Measurements from ENCODE around the gene TMUB1. TPM values are rescaled to one million over a fixed set of nuclear protein-coding genes. Genes with fewer than 3 reads are reported as not detected.

Gene TMUB1
- total RNA-seq, 1 experiment from 2014 or later = 68.1 TPM

DNA sequence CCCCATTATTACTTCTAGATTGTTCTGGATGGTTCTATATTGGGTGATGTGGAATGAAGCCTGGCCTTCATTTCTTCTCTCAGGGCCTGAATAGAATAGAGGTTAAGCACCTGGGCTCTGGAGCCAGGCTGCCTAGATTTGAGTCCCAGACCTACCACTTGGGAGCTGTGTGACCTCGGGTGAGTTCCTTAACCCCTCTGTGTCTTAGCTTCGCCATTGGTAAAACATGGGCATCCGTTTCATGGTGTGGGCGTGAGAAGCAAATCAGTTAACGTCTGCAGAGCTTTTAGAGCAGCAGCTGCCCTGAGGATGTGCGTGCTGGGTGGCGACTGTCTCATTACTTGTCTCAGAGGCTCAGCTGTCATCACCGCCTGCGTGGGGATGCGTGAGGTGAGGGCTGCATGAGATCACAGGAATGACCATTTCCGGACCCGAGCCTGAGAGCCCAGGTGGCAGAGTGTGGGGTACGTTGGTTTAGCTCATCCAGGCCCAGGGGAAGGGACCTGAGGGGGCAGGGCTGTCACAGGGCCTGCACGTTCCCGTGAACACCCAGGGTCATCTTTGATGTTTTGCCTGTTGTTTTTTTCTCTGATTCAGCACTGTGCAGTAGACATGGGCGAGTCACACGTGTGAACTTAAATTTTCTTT, 12.7 kb upstream of the TMUB1 start:
- TF ChIP-seq, protein P1, sequence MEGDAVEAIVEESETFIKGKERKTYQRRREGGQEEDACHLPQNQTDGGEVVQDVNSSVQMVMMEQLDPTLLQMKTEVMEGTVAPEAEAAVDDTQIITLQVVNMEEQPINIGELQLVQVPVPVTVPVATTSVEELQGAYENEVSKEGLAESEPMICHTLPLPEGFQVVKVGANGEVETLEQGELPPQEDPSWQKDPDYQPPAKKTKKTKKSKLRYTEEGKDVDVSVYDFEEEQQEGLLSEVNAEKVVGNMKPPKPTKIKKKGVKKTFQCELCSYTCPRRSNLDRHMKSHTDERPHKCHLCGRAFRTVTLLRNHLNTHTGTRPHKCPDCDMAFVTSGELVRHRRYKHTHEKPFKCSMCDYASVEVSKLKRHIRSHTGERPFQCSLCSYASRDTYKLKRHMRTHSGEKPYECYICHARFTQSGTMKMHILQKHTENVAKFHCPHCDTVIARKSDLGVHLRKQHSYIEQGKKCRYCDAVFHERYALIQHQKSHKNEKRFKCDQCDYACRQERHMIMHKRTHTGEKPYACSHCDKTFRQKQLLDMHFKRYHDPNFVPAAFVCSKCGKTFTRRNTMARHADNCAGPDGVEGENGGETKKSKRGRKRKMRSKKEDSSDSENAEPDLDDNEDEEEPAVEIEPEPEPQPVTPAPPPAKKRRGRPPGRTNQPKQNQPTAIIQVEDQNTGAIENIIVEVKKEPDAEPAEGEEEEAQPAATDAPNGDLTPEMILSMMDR (IDR thresholded peaks at IDR 0.05; ENCODE audit: insufficient read depth in 1 of 2, low read depth in 1 of 2, low read length in 1 of 2, severe bottlenecking in 1 of 2, unreplicated experiment in 1 of 2) = no peak
- Histone ChIP-seq H3K4me1 (0 out of 2 replicates have a peak, but pooled peaks cover 3% of the 10 kb centered on the region), H3K27me3 (replicated peaks; ENCODE audit: control insufficient read depth, insufficient read depth, low read length) (no peaks in the 10 kb centered on the region), H3K9me3 (no peaks in the 10 kb centered on the region), H3K4me3 (ENCODE audit: low read depth, low read length) (no peak overlapping the region), H3K36me3 (ENCODE audit: control insufficient read depth, insufficient read depth, low read length) (peaks cover 1% of the 10 kb centered on the region)
- DNase-seq = no peak
- H3K4me3 Mint-ChIP-seq (ENCODE audit: unreplicated experiment) = no peak overlapping the region
- no TSS peak for BruUV-seq (replicated peaks)
- ChIA-PET CTCF (no interaction called here), POLR2A (no interaction called here)
- intact Hi-C loops (cut with micrococcal nuclease; ENCODE audit: unreplicated experiment) = no loop called here
- peaks cover 6% of the 10 kb centered on the region for H3K4me1 Mint-ChIP-seq (ENCODE audit: low read depth, unreplicated experiment)
- H3K27ac Mint-ChIP-seq (ENCODE audit: unreplicated experiment) = no peak overlapping the region
- no peaks in the 10 kb centered on the region for H3K27me3 Mint-ChIP-seq (ENCODE audit: insufficient read depth, unreplicated experiment)
- H3K9me3 Mint-ChIP-seq (ENCODE audit: unreplicated experiment) = no peaks in the 10 kb centered on the region
- peaks cover 16% of the 10 kb centered on the region for H3K36me3 Mint-ChIP-seq (ENCODE audit: insufficient read depth, unreplicated experiment)

DNA sequence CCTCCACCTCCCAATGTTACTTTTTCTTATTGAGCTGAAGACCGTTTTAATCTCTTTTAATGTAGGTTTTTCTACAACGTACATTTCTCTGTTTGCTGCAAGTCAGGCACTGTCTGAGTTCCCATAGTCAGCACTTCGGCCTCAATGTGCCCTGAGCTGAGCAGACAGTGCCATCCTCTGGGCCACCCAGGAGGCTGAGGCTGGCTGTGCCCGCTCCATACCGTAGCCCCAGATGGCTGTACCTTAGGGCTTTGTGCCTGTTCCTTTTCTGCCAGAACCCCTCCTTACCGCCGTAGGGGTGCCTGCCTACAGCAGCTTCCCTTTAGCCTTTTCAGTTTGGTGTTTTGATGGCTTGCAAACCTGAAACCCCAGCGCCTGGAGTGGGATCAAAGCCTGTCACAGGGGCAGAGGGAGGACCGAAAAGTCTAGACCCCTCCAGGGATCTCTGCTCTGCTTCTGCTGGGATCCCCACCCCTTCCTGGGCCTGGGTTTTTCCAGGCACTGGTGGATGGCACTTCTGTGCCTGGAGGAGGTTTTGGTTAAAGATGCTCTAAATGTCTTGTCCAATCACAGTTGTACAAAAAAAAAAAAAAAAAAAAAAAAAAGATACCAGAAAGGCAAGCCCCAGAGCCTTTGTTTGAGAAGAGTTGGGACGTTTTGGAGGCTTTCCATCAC, 12.0 kb upstream of the TMUB1 start:
- ChIA-PET CTCF (no interaction called here), POLR2A (interaction anchor here (0.5 to 1.5 kb wide), 3 partner anchors 33 to 246 kb away, joined by 3 to 14 read pairs (median 8); partner anchors contain the start of gene CDK5)
- peaks cover 1% of the 10 kb centered on the region for H3K36me3 ChIP-seq (ENCODE audit: control insufficient read depth, insufficient read depth, low read length)
- BruUV-seq (replicated peaks) = no TSS peak
- peaks cover 7% of the 10 kb centered on the region for H3K4me1 Mint-ChIP-seq (ENCODE audit: low read depth, unreplicated experiment)
- no peak overlapping the region for H3K27ac Mint-ChIP-seq (ENCODE audit: unreplicated experiment)
- 0 out of 2 replicates have a peak, but pooled peaks cover 3% of the 10 kb centered on the region for H3K4me1 ChIP-seq
- H3K4me3 ChIP-seq (ENCODE audit: low read depth, low read length) = no peak overlapping the region
- no peaks in the 10 kb centered on the region for H3K27me3 Mint-ChIP-seq (ENCODE audit: insufficient read depth, unreplicated experiment)
- peaks cover 16% of the 10 kb centered on the region for H3K36me3 Mint-ChIP-seq (ENCODE audit: insufficient read depth, unreplicated experiment)
- no peaks in the 10 kb centered on the region for H3K9me3 ChIP-seq
- H3K27me3 ChIP-seq (replicated peaks; ENCODE audit: control insufficient read depth, insufficient read depth, low read length) = no peaks in the 10 kb centered on the region
- no peak for DNase-seq
- TF ChIP-seq, protein P1 (IDR thresholded peaks at IDR 0.05; ENCODE audit: insufficient read depth in 1 of 2, low read depth in 1 of 2, low read length in 1 of 2, severe bottlenecking in 1 of 2, unreplicated experiment in 1 of 2) = no peak
- H3K9me3 Mint-ChIP-seq (ENCODE audit: unreplicated experiment) = no peaks in the 10 kb centered on the region
- H3K4me3 Mint-ChIP-seq (ENCODE audit: unreplicated experiment) = no peak overlapping the region
- intact Hi-C loops (cut with micrococcal nuclease; ENCODE audit: unreplicated experiment) = no loop called here

DNA sequence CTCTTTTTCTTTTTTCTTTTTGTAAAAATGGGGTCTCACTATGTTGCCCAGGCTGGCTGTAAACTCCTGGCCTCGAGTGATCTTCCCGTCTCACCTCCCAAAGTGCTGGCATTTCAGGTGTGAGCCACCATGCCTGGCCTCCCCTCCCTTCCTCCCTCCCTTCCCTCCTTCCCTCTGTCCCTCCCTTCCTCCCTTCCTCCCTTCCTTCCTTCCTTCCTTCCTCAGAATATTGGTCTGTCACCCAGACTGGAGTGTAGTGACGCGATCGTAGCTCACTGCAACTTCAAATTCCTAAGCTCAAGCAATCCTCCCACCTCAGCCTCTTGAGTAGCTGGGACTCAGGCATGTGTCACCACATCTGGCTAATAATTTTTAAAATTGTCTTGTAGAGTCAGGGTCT, 11.4 kb upstream of the TMUB1 start:
- TF ChIP-seq, protein P1 (IDR thresholded peaks at IDR 0.05; ENCODE audit: insufficient read depth in 1 of 2, low read depth in 1 of 2, low read length in 1 of 2, severe bottlenecking in 1 of 2, unreplicated experiment in 1 of 2) = no peak
- Histone ChIP-seq H3K4me3 (ENCODE audit: low read depth, low read length) (no peak overlapping the region), H3K4me1 (0 out of 2 replicates have a peak, but pooled peaks cover 3% of the 10 kb centered on the region), H3K27me3 (replicated peaks; ENCODE audit: control insufficient read depth, insufficient read depth, low read length) (no peaks in the 10 kb centered on the region), H3K36me3 (ENCODE audit: control insufficient read depth, insufficient read depth, low read length) (peaks cover 1% of the 10 kb centered on the region), H3K9me3 (no peaks in the 10 kb centered on the region)
- no TSS peak for BruUV-seq (replicated peaks)
- no peak overlapping the region for H3K27ac Mint-ChIP-seq (ENCODE audit: unreplicated experiment)
- intact Hi-C loops (cut with micrococcal nuclease; ENCODE audit: unreplicated experiment) = no loop called here
- H3K27me3 Mint-ChIP-seq (ENCODE audit: insufficient read depth, unreplicated experiment) = no peaks in the 10 kb centered on the region
- H3K9me3 Mint-ChIP-seq (ENCODE audit: unreplicated experiment) = no peaks in the 10 kb centered on the region
- peaks cover 11% of the 10 kb centered on the region for H3K4me1 Mint-ChIP-seq (ENCODE audit: low read depth, unreplicated experiment)
- POLR2A ChIA-PET = interaction anchor here (0.5 to 1.5 kb wide), 3 partner anchors 32 to 247 kb away, joined by 3 to 14 read pairs (median 8); partner anchors contain the start of gene CDK5
- H3K36me3 Mint-ChIP-seq (ENCODE audit: insufficient read depth, unreplicated experiment) = peaks cover 20% of the 10 kb centered on the region
- DNase-seq = no peak
- no peak overlapping the region for H3K4me3 Mint-ChIP-seq (ENCODE audit: unreplicated experiment)
- CTCF ChIA-PET = no interaction called here
